Astrocyte of the spinal cord (primary cell): ENCODE data around the gene CCDC7.
"Not testable (repeated sequence)": the region's sequence is repeated elsewhere in the genome, so short reads cannot be mapped to it uniquely, and the experiment has no call there.

Experiments
- DNase-seq: peaks from one replicate; pipeline ENCODE4 v3.0.0; 2011; ENCODE audit warnings: low read depth, low spot score
- H3K4me3 ChIP-seq: 2 replicates; pipeline ENCODE4 v1.5.1; 2011; ENCODE audit warnings: low read depth, mild to moderate bottlenecking, low read length, moderate library complexity
- in situ Hi-C: cut with HindIII; loops from 2 replicates; pipeline ENCODE4 v1.10.0; 2017; ENCODE audit warnings: low sequenced_read_pairs
- TF ChIP-seq, protein P1 (sequence below): IDR thresholded peaks from 2 replicates; pipeline ENCODE4 v1.5.1; 2012; ENCODE audit warnings: low read depth, mild to moderate bottlenecking, low read length, inconsistent platforms

CCDC7 gene

DNA sequence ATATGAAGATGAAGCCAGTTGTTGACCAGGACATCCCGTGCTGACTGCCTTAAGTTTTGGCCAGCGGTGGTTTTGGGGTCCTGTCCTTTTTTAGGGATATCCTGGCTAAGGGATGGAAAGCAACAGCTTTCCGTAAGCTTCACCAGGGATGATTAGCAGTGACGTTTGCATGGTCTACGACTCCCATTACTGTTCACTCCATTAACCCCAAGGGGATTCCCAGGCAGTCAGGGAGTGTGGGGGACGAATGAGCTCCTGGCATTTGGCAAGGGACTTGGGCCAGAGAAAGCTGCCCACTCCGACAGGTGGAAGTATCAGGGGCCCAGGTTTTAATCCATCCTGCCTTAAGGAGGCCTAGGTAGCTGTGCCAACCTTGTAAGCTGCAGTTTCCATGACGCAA lies 445.3 kb downstream of the CCDC7 start:
- H3K4me3 ChIP-seq, result no peak overlapping the region
- DNase-seq, result no peak
- TF ChIP-seq, protein P1, sequence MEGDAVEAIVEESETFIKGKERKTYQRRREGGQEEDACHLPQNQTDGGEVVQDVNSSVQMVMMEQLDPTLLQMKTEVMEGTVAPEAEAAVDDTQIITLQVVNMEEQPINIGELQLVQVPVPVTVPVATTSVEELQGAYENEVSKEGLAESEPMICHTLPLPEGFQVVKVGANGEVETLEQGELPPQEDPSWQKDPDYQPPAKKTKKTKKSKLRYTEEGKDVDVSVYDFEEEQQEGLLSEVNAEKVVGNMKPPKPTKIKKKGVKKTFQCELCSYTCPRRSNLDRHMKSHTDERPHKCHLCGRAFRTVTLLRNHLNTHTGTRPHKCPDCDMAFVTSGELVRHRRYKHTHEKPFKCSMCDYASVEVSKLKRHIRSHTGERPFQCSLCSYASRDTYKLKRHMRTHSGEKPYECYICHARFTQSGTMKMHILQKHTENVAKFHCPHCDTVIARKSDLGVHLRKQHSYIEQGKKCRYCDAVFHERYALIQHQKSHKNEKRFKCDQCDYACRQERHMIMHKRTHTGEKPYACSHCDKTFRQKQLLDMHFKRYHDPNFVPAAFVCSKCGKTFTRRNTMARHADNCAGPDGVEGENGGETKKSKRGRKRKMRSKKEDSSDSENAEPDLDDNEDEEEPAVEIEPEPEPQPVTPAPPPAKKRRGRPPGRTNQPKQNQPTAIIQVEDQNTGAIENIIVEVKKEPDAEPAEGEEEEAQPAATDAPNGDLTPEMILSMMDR, result no peak
- in situ Hi-C loops, result no loop called here

DNA sequence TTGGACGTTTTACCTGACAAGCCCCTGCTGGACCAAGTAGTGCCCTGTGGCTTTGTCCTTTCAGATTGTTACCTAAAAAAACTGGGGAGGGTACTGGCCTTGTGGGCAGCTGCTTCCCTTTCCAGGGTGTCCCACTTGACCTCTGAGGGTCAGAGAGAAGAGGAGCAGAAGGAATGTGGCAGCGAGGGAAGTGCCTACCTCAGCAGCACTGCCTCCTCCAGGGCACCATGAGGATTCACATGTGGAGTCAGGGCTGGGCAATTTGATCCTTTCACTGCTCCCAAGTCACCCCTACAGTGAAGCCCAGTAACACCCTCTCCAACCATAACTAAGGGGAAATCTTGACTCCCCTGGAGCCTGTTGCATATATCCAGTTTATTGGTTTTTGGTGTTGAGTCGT lies 447.5 kb downstream of the CCDC7 start:
- in situ Hi-C loops, result no loop called here
- TF ChIP-seq, protein P1, result peak; percentile 13

DNA sequence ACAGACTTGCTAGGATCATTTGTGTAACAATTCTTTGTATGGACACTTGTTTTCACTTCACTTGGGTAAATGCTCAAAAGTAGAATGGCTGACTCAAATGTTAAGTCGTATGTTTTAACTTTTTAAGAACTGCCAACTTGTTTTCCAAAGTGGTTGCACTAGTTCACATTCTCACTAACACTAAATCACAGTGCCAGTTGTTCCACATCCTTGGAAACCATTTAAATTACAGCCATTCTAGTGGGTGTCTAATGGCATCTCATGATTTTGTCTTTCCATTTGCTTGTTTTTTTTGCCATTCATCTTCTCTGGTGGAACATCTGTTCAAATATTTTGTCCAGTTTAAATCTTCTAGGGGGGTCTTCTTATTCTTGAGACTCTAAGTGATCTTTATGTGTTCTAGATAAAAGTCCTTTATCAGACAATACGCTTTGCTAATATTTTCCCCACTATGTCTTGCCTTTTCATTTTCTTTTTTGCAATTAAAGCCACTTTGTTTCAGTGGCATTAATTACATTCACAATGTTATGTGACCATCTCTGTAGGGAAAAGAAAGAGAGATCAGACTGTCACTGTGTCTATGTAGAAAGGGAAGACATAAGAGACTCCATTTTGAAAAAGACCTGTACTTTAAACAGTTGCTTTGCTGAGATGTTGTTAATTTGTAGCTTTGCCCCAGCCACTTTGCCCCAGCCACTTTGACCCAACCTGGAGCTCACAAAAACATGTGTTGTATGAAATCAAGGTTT lies 448.1 kb downstream of the CCDC7 start:
- no peak overlapping the region for H3K4me3 ChIP-seq
- TF ChIP-seq, protein P1, result no peak
- no peak for DNase-seq
- in situ Hi-C loops, result no loop called here

More for the DNA sequence above, 447.5 kb downstream of the CCDC7 start:
- no peak overlapping the region for H3K4me3 ChIP-seq
- no peak for DNase-seq

- in situ Hi-C loops, H3K4me3 ChIP-seq, DNase-seq: not testable (repeated sequence)
These were observed 449.4 kb downstream of the CCDC7 start for GRCh38 chr10:32895200-32895968.

DNA sequence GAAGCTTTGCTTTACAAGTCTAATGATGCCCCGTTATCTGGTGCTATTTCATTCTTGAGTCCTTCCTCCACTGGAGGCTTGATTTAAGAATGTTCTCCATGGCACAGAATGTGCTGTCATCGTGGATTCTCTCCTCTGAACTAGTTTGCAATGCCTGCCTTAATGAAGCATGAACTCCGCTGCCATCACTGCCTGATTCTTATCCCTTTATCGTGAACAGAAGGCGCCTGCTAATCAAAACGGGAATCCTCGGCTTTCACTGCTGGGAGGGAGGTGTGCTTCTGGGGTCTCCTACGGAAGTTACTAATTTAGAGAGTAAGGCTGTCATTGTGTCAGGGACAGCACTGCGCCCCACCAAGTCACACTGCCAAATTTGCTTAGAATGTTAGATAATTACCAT lies 455.9 kb downstream of the CCDC7 start:
- DNase-seq, result no peak
- no peak overlapping the region for H3K4me3 ChIP-seq
- TF ChIP-seq, protein P1, result no peak
- in situ Hi-C loops, result no loop called here

GRCh38 chr10:32905466-32905865 lies 459.5 kb downstream of the CCDC7 start:
- TF ChIP-seq, protein P1, result no peak
- no peak overlapping the region for H3K4me3 ChIP-seq
- in situ Hi-C loops, result no loop called here
- no peak for DNase-seq

GRCh38 chr10:32906595-32906994 lies 460.7 kb downstream of the CCDC7 start:
- in situ Hi-C loops, result no loop called here
- TF ChIP-seq, protein P1, result no peak
- no peak overlapping the region for H3K4me3 ChIP-seq
- no peak for DNase-seq
